SK-N-SH (cell line): Measurements from ENCODE around the gene LPP. TPM values are rescaled to one million over a fixed set of nuclear protein-coding genes. Genes with fewer than 3 reads are reported as not detected.

Source experiments
- CTCF ChIA-PET: fragments of 300-600, 350-600 bp; formaldehyde crosslinking; extraction: SDS; loops from one replicate; lab custom pipeline; 2021; lab: Yijun Ruan, JAX
- POLR2A ChIA-PET: fragments of 350-600 bp; sonication (Branson Sonifier 250); formaldehyde crosslinking; extraction: SDS; loops from one replicate; lab custom pipeline; 2020; ENCODE audit warnings: antibody characterized with exemption, inconsistent platforms; lab: Yijun Ruan, JAX
- DNase-seq: peaks from one replicate; pipeline ENCODE4 v3.0.0; 2012
- H2AFZ ChIP-seq: fragments of 200-600 bp; sonication (generic); 2 replicates; pipeline ENCODE4 v1.8.1; 2016; ENCODE audit warnings: antibody characterized with exemption, mild to moderate bottlenecking, low read depth
- H3F3A ChIP-seq: fragments of 200-600 bp; sonication (generic); replicated peaks from 2 replicates; pipeline ENCODE3; 2016; ENCODE audit warnings: antibody characterized with exemption, mild to moderate bottlenecking; ENCODE audit not compliant: insufficient read depth
- H3K27ac ChIP-seq, 2 experiments: fragments of 200-500 bp in 1 of 2; fragments of 200-600 bp in 1 of 2; sonication (Bioruptor generic) in 1 of 2; sonication (generic), shearing (Covaris generic) in 1 of 2; 2 replicates each; pipeline versions ENCODE4 v1.5.1 to v1.6.1; 2014 to 2016; ENCODE audit warnings: low read depth in 2 of 2, inconsistent platforms in 1 of 2, low read length in 1 of 2, mild to moderate bottlenecking in 1 of 2, mixed read lengths in 1 of 2
- H3K27me3 ChIP-seq: fragments of 200-600 bp; sonication (generic), shearing (Covaris generic); 2 replicates; pipeline ENCODE4 v1.6.1; 2016; ENCODE audit warnings: mixed run types; ENCODE audit not compliant: insufficient read depth
- H3K36me3 ChIP-seq, 2 experiments: fragments of 200-500 bp in 1 of 2; fragments of 200-600 bp in 1 of 2; sonication (Bioruptor generic) in 1 of 2; sonication (generic) in 1 of 2; replicated peaks in 1 of 2; 2 replicates each; pipeline versions ENCODE3 to v1.5.1; 2014 to 2016; ENCODE audit warnings: low read length in 1 of 2, mild to moderate bottlenecking in 1 of 2; ENCODE audit not compliant: insufficient read depth in 2 of 2, control insufficient read depth in 1 of 2
- H3K4me1 ChIP-seq, 2 experiments: fragments of 200-500 bp in 1 of 2; fragments of 200-600 bp in 1 of 2; sonication (Bioruptor generic) in 1 of 2; sonication (generic), shearing (Covaris generic) in 1 of 2; 2 replicates each; pipeline versions ENCODE4 v1.5.1 to v1.6.1; 2014 to 2016; ENCODE audit warnings: low read depth in 1 of 2, low read length in 1 of 2, mixed run types in 1 of 2; ENCODE audit not compliant: insufficient read depth in 2 of 2, control insufficient read depth in 1 of 2
- H3K4me2 ChIP-seq: fragments of 200-600 bp; sonication (generic), shearing (Covaris generic); 2 replicates; pipeline ENCODE4 v1.6.1; 2017; ENCODE audit warnings: mixed run types
- H3K4me3 ChIP-seq, 2 experiments: fragments of 200-500 bp in 1 of 2; fragments of 200-600 bp in 1 of 2; sonication (Bioruptor generic) in 1 of 2; sonication (generic), shearing (Covaris generic) in 1 of 2; 2 replicates each; pipeline versions ENCODE4 v1.5.1 to v1.8.1; 2014 to 2016; ENCODE audit warnings: low read depth in 2 of 2, inconsistent platforms in 1 of 2, low read length in 1 of 2, mild to moderate bottlenecking in 1 of 2, mixed read lengths in 1 of 2, moderate library complexity in 1 of 2
- H3K79me2 ChIP-seq: fragments of 200-600 bp; sonication (generic); 2 replicates; pipeline ENCODE4 v1.8.1; 2017; ENCODE audit warnings: mild to moderate bottlenecking; ENCODE audit not compliant: insufficient read depth
- H3K9ac ChIP-seq: fragments of 200-600 bp; sonication (generic); 2 replicates; pipeline ENCODE4 v1.6.1; 2017; ENCODE audit warnings: mixed run types
- H3K9me2 ChIP-seq: fragments of 200-600 bp; sonication (generic); 2 replicates; pipeline ENCODE4 v1.6.1; 2017; ENCODE audit warnings: mixed run types
- H3K9me3 ChIP-seq: fragments of 200-600 bp; sonication (generic); 2 replicates; pipeline ENCODE4 v1.6.1; 2017; ENCODE audit warnings: mixed run types, mild to moderate bottlenecking, moderate library complexity
- H4K20me1 ChIP-seq: fragments of 200-600 bp; sonication (generic); 2 replicates; pipeline ENCODE4 v1.6.1; 2017; ENCODE audit warnings: mild to moderate bottlenecking, mixed run types; ENCODE audit not compliant: insufficient read depth
- CHD2 ChIP-seq: fragments of 150-350 bp; IDR thresholded peaks from 2 replicates; pipeline ENCODE4 v1.6.1; 2018; ENCODE audit warnings: low read length; ENCODE audit not compliant: partially characterized antibody
- CTCF ChIP-seq: fragments of 200-600 bp; sonication (generic); IDR thresholded peaks from 2 replicates; pipeline ENCODE4 v1.6.1; 2017; ENCODE audit warnings: antibody characterized with exemption, mild to moderate bottlenecking, moderate library complexity
- ELF1 ChIP-seq: IDR thresholded peaks from 2 replicates; pipeline ENCODE4 v1.4.0; 2012
- FOSL2 ChIP-seq: IDR thresholded peaks from 2 replicates; pipeline ENCODE4 v1.4.0; 2012; ENCODE audit warnings: low read depth, mild to moderate bottlenecking, moderate library complexity, borderline replicate concordance
- FOXM1 ChIP-seq: IDR thresholded peaks from 2 replicates; pipeline ENCODE4 v1.4.0; 2012; ENCODE audit warnings: low read depth, mild to moderate bottlenecking
- GABPA ChIP-seq: IDR thresholded peaks from 2 replicates; pipeline ENCODE4 v1.4.0; 2012; ENCODE audit warnings: low read depth, mild to moderate bottlenecking
- GATA2 ChIP-seq: sonication (generic); formaldehyde crosslinking; IDR thresholded peaks from 2 replicates; pipeline ENCODE4 v1.5.0; 2020; ENCODE audit warnings: mild to moderate bottlenecking, missing genetic modification reagents
- MEF2A ChIP-seq: IDR thresholded peaks from 2 replicates; pipeline ENCODE4 v1.4.0; 2012; ENCODE audit warnings: low read depth, borderline replicate concordance
- NFIC ChIP-seq: IDR thresholded peaks from 2 replicates; pipeline ENCODE4 v1.4.0; 2012; ENCODE audit warnings: borderline replicate concordance
- POLR2AphosphoS5 ChIP-seq: IDR thresholded peaks from 2 replicates; pipeline ENCODE4 v1.6.1; 2012; ENCODE audit warnings: low read depth, low read length
- RAD21 ChIP-seq: IDR thresholded peaks from 2 replicates; pipeline ENCODE4 v1.6.1; 2012; ENCODE audit warnings: mild to moderate bottlenecking, low read length
- RCOR1 ChIP-seq: fragments of 150-350 bp; IDR thresholded peaks from 2 replicates; pipeline ENCODE4 v1.6.1; 2017; ENCODE audit warnings: antibody characterized with exemption, low read length
- RFX5 ChIP-seq: IDR thresholded peaks from 2 replicates; pipeline ENCODE4 v1.6.1; 2012; ENCODE audit warnings: mild to moderate bottlenecking, improper control_type of control experiment, low read length
- RXRA ChIP-seq: IDR thresholded peaks from 2 replicates; pipeline ENCODE4 v1.4.0; 2012; ENCODE audit warnings: low read depth, mild to moderate bottlenecking, borderline replicate concordance
- TCF12 ChIP-seq: IDR thresholded peaks from 2 replicates; pipeline ENCODE4 v1.4.0; 2012
- YY1 ChIP-seq: IDR thresholded peaks from 2 replicates; pipeline ENCODE4 v1.4.0; 2012; ENCODE audit warnings: low read depth, mild to moderate bottlenecking
- WGBS: methylation state at CpG from one replicate; pipeline ENCODE4 v1.1.6; 2017; ENCODE audit warnings: low lambda C conversion rate; 5-methylcytosine and 5-hydroxymethylcytosine counted together
- polyA plus RNA-seq, 3 experiments: library from polyadenylated mRNA; depleted of rRNA; stranded (reverse); fragments of >200 nt; gene quantifications; 2 replicates each; pipeline ENCODE4 v1.2.3, GENCODE V29; 2012

Gene LPP
- polyA plus RNA-seq, 1 of the 3 experiments (the other 2 are of a cell fraction): 6.6 TPM

- no peak for TF ChIP-seq FOXM1
- TF ChIP-seq POLR2AphosphoS5: no peak
- no peak for TF ChIP-seq MEF2A
- no peak for TF ChIP-seq RAD21
- no peak for TF ChIP-seq RCOR1
- no peak for TF ChIP-seq FOSL2
These were observed 506.5 kb downstream of the LPP start (continued) for GRCh38 chr3:188660415-188660814.

GRCh38 chr3:188661806-188662205, 507.8 kb downstream of the LPP start:
- POLR2A ChIA-PET: no interaction called here
- H3K9me3 ChIP-seq: no peaks in the 10 kb centered on the region
- TF ChIP-seq RFX5 (no peak), GATA2 (no peak), CHD2 (no peak), NFIC (no peak), TCF12 (no peak), ELF1 (no peak), RXRA (no peak), RCOR1 (no peak), POLR2AphosphoS5 (no peak), MEF2A (no peak), YY1 (no peak)
- DNase-seq: no peak
- H3F3A ChIP-seq: no peaks in the 10 kb centered on the region
- H3K27ac ChIP-seq: no peak overlapping the region
- no peak overlapping the region for H2AFZ ChIP-seq
- CTCF ChIA-PET: no interaction called here
- 88% methylated on average over 2 of the region's 2 CpGs for WGBS
- H3K9ac ChIP-seq: no peak overlapping the region
- no peak overlapping the region for H3K4me3 ChIP-seq
- H3K4me1 ChIP-seq: no peaks in the 10 kb centered on the region
- H3K79me2 ChIP-seq: peaks cover 48% of the 10 kb centered on the region
- H4K20me1 ChIP-seq: no peaks in the 10 kb centered on the region
- H3K9me2 ChIP-seq: no peaks in the 10 kb centered on the region
- H3K4me2 ChIP-seq: no peak overlapping the region
- peaks cover 0 to 4% of the 10 kb centered on the region in 2 experiments for H3K36me3 ChIP-seq
- no peaks in the 10 kb centered on the region for H3K27me3 ChIP-seq

GRCh38 chr3:188662214-188662613, 508.3 kb downstream of the LPP start:
- ChIA-PET POLR2A (no interaction called here), CTCF (no interaction called here)
- H3K9ac ChIP-seq: no peak overlapping the region
- H4K20me1 ChIP-seq: no peaks in the 10 kb centered on the region
- H3F3A ChIP-seq: no peaks in the 10 kb centered on the region
- no peak overlapping the region for H3K27ac ChIP-seq
- H3K9me3 ChIP-seq: no peaks in the 10 kb centered on the region
- DNase-seq: no peak
- no peaks in the 10 kb centered on the region for H3K9me2 ChIP-seq
- no peaks in the 10 kb centered on the region for H3K27me3 ChIP-seq
- TF ChIP-seq GABPA (no peak), CTCF (no peak), RXRA (no peak), RAD21 (no peak)
- H2AFZ ChIP-seq: no peak overlapping the region
- no peaks in the 10 kb centered on the region for H3K4me1 ChIP-seq
- no peak overlapping the region for H3K4me3 ChIP-seq
- peaks cover 0 to 4% of the 10 kb centered on the region in 2 experiments for H3K36me3 ChIP-seq
- 38% methylated on average over 1 of the region's 1 CpG for WGBS
- peaks cover 47% of the 10 kb centered on the region for H3K79me2 ChIP-seq
- no peak overlapping the region for H3K4me2 ChIP-seq
